Inferior parietal cortex (tissue), 1 donor: ENCODE results near the gene TCF4.

Experiments used
- DNase-seq: peaks from one replicate; pipeline ENCODE4 v3.0.0-alpha.2; 2016; ENCODE audit errors: extremely low spot score

The TCF4 gene

GRCh38 chr18:55300936-55301531 lies 287.0 kb downstream of the TCF4 start:
- DNase-seq, result no peak

GRCh38 chr18:55300421-55300935 lies 287.5 kb downstream of the TCF4 start:
- DNase-seq, result no peak

- no peak for DNase-seq
These were observed 291.2 kb downstream of the TCF4 start for GRCh38 chr18:55296778-55297177.

GRCh38 chr18:55296115-55296514 lies 291.9 kb downstream of the TCF4 start:
- DNase-seq, result no peak

GRCh38 chr18:55290898-55291297 lies 297.1 kb downstream of the TCF4 start:
- DNase-seq, result no peak

GRCh38 chr18:55289775-55290174 lies 298.2 kb downstream of the TCF4 start:
- DNase-seq, result no peak

- no peak for DNase-seq
These were observed 298.9 kb downstream of the TCF4 start for GRCh38 chr18:55289048-55289447.

GRCh38 chr18:55287935-55288868 lies 299.8 kb downstream of the TCF4 start:
- DNase-seq, result no peak

- DNase-seq, result no peak
These were observed 300.7 kb downstream of the TCF4 start for GRCh38 chr18:55287149-55287806.

GRCh38 chr18:55286257-55286825 lies 301.7 kb downstream of the TCF4 start:
- no peak for DNase-seq

- DNase-seq, result no peak
These were observed 303.4 kb downstream of the TCF4 start for GRCh38 chr18:55284614-55285013.

GRCh38 chr18:55283309-55283708 lies 304.7 kb downstream of the TCF4 start:
- no peak for DNase-seq

- no peak for DNase-seq
These were observed 307.5 kb downstream of the TCF4 start for GRCh38 chr18:55280503-55280902.

GRCh38 chr18:55275039-55275901 lies 312.7 kb downstream of the TCF4 start:
- no peak for DNase-seq

GRCh38 chr18:55272510-55273243 lies 315.3 kb downstream of the TCF4 start:
- no peak for DNase-seq

- no peak for DNase-seq
These were observed 318.4 kb downstream of the TCF4 start for GRCh38 chr18:55269622-55270021.

- no peak for DNase-seq
These were observed 319.2 kb downstream of the TCF4 start for GRCh38 chr18:55268628-55269275.

GRCh38 chr18:55268151-55268601 lies 319.8 kb downstream of the TCF4 start:
- DNase-seq, result no peak

- no peak for DNase-seq
These were observed 321.0 kb downstream of the TCF4 start for GRCh38 chr18:55266981-55267380.

GRCh38 chr18:55265984-55266383 lies 322.0 kb downstream of the TCF4 start:
- DNase-seq, result no peak
